ENCODE results near the gene C3orf18. TPM values are rescaled to one million over a fixed set of nuclear protein-coding genes. Genes with fewer than 3 reads are reported as not detected.
A peak's percentile ranks its signal among the peaks of the same experiment; 100 is the strongest.

Gene C3orf18
- total RNA-seq, 1 experiment from 2014 or later, result 7.1 TPM

GRCh38 chr3:50567011-50567385, 549 bp downstream of the C3orf18 start:
- Histone ChIP-seq H3K4me2 (ENCODE audit: insufficient read depth, insufficient read length, low read length) (peak overlapping the region; percentile 79), H3K23me2 (ENCODE audit: insufficient read length, low read depth, low read length, poor library complexity, severe bottlenecking) (peaks cover 10% of the 10 kb centered on the region), H3K18ac (ENCODE audit: insufficient read length, low read depth, low read length) (no peak overlapping the region), H2BK20ac (ENCODE audit: low read depth, low read length, poor library complexity, severe bottlenecking) (no peak overlapping the region), H4K91ac (ENCODE audit: insufficient read length, low read depth, low read length) (no peak overlapping the region), H4K5ac (ENCODE audit: insufficient read length, low read depth, low read length) (no peak overlapping the region), H2BK15ac (ENCODE audit: low read depth, low read length) (no peak overlapping the region), H2AFZ (ENCODE audit: low read length) (no peak overlapping the region), H4K20me1 (ENCODE audit: control insufficient read depth, insufficient read depth, insufficient read length) (no peaks in the 10 kb centered on the region), H2BK120ac (ENCODE audit: low read depth, low read length, poor library complexity, severe bottlenecking) (no peak overlapping the region), H3K9me3 (ENCODE audit: control insufficient read depth, low read depth, low read length) (no peaks in the 10 kb centered on the region), H4K8ac (replicated peaks; ENCODE audit: insufficient read length, low read depth, low read length) (no peak overlapping the region), H3K79me2 (ENCODE audit: insufficient read depth, low read length) (no peaks in the 10 kb centered on the region), H3K56ac (ENCODE audit: insufficient read length, low read depth, low read length) (no peak overlapping the region), H2BK5ac (ENCODE audit: insufficient read length, low read length) (no peak overlapping the region), H3K4ac (ENCODE audit: low read depth, low read length) (no peak overlapping the region), H3K27ac (ENCODE audit: insufficient read length, low read depth, low read length) (no peak overlapping the region), H3K4me1 (ENCODE audit: insufficient read depth, low read length) (no peaks in the 10 kb centered on the region; the same call in 1 of the 2 replicates), H3T11ph (ENCODE audit: low read length) (no peak overlapping the region), H3K23ac (ENCODE audit: insufficient read length, low read depth, low read length) (no peak overlapping the region), H3K14ac (ENCODE audit: insufficient read depth, low read length) (no peak overlapping the region), H2BK12ac (ENCODE audit: insufficient read length, low read depth, low read length) (no peak overlapping the region), H3K79me1 (ENCODE audit: insufficient read depth, low read depth, low read length, poor library complexity, severe bottlenecking) (no peaks in the 10 kb centered on the region), H3K9ac (ENCODE audit: extremely low read depth, insufficient read length, low read length) (peak overlapping the region; percentile 6), H3K27me3 (ENCODE audit: insufficient read depth, low read length) (peaks cover 3% of the 10 kb centered on the region; the same call in 1 of the 2 replicates), H2AK5ac (ENCODE audit: insufficient read length, low read length) (no peak overlapping the region)
- Mint-ChIP-seq H3K27ac (no peak overlapping the region), H3K36me3 (ENCODE audit: insufficient read depth in 1 of 3, low read depth in 3 of 3) (peaks cover 0 to 10% (median 1%) of the 10 kb centered on the region in 3 experiments; a peak in 3 of 7 replicates), H3K9me3 (no peaks in the 10 kb centered on the region), H3K4me1 (peaks cover 7 to 18% of the 10 kb centered on the region in 2 experiments), H3K4me3 (peak overlapping the region; percentile 68 to 81), H3K27me3 (ENCODE audit: low read depth) (peaks cover 13% of the 10 kb centered on the region)
- no CpG with 5 or more reads among the region's 11 CpGs for WGBS (ENCODE audit: extremely low coverage, insufficient read length, low lambda C conversion rate)
- no peak for TF ChIP-seq CTCF (conservative IDR thresholded peaks at IDR 0.05)
- no peak for DNase-seq

Data from H9 (cell line).